PC-3 (cell line): ENCODE results near the gene SPP2. TPM values are rescaled to one million over a fixed set of nuclear protein-coding genes. Genes with fewer than 3 reads are reported as not detected.
A peak's percentile ranks its signal among the peaks of the same experiment; 100 is the strongest.

Experiments used
- ATAC-seq: fragments of 200-7000 bp; cut with Tn5 transposase; 2 replicates; pipeline ENCODE4 v1.9.1; 2020; ENCODE audit warnings: mild to moderate bottlenecking, moderate library complexity
- BruUV-seq: library from RNA; stranded (reverse); fragments of 400-500 nt; replicated peaks from 2 replicates; lab custom pipeline; 2021; lab: Mats Ljungman, UMichigan
- CTCF ChIA-PET: fragments of 300-600 bp; sonication (Branson Sonifier 250); formaldehyde crosslinking; loops from one replicate; lab custom pipeline; 2022; ENCODE audit warnings: antibody characterized with exemption; lab: Charles Lee
- POLR2A ChIA-PET: fragments of 300-600 bp; sonication (Branson Sonifier 250); formaldehyde crosslinking; loops from one replicate; lab custom pipeline; 2022; ENCODE audit warnings: antibody characterized with exemption; ENCODE audit not compliant: unreplicated experiment; lab: Charles Lee
- DNase-seq: peaks from one replicate; pipeline ENCODE4 v3.0.0-alpha.2; 2015
- H2AFZ ChIP-seq: fragments of 300-600 bp; sonication (generic); 2 replicates; pipeline ENCODE4 v1.6.0; 2016; ENCODE audit warnings: antibody characterized with exemption, low read length
- H3F3A ChIP-seq: fragments of 300-600 bp; sonication (generic); one replicate; pipeline ENCODE4 v1.6.0; 2017; ENCODE audit warnings: antibody characterized with exemption, low read length, control low read depth, mild to moderate bottlenecking; ENCODE audit not compliant: unreplicated experiment
- H3K27ac ChIP-seq: fragments of 300-600 bp; sonication (generic); 2 replicates; pipeline ENCODE4 v1.5.1; 2016; ENCODE audit warnings: mild to moderate bottlenecking, low read length
- H3K27me3 ChIP-seq: fragments of 300-600 bp; sonication (generic); 2 replicates; pipeline ENCODE4 v1.6.1; 2016; ENCODE audit warnings: low read length, mixed read lengths
- H3K36me3 ChIP-seq: fragments of 300-600 bp; sonication (generic); 2 replicates; pipeline ENCODE4 v1.6.1; 2016; ENCODE audit warnings: low read depth, mixed run types, low read length, mixed read lengths
- H3K4me1 ChIP-seq: fragments of 300-600 bp; sonication (generic); 2 replicates; pipeline ENCODE4 v1.5.1; 2016; ENCODE audit warnings: low read length; ENCODE audit not compliant: insufficient read depth
- H3K4me2 ChIP-seq: fragments of 300-600 bp; sonication (generic); 2 replicates; pipeline ENCODE4 v1.6.0; 2016; ENCODE audit warnings: low read length
- H3K4me3 ChIP-seq: fragments of 300-600 bp; sonication (generic); 2 replicates; pipeline ENCODE4 v1.5.1; 2016; ENCODE audit warnings: mild to moderate bottlenecking, low read length, mixed read lengths
- H3K79me2 ChIP-seq: fragments of 300-600 bp; sonication (generic); 2 replicates; pipeline ENCODE4 v1.6.1; 2017; ENCODE audit warnings: low read length, mixed read lengths
- H3K9ac ChIP-seq: fragments of 300-600 bp; sonication (generic); 2 replicates; pipeline ENCODE4 v1.6.0; 2016; ENCODE audit warnings: mild to moderate bottlenecking, low read length
- H3K9me2 ChIP-seq: fragments of 300-600 bp; sonication (generic); replicated peaks from 2 replicates; pipeline ENCODE4 v1.6.1; 2016; ENCODE audit warnings: mixed run types, low read length, mixed read lengths
- H3K9me3 ChIP-seq: fragments of 300-600 bp; sonication (generic); 2 replicates; pipeline ENCODE4 v1.6.1; 2016; ENCODE audit warnings: low read length, mixed read lengths
- H4K20me1 ChIP-seq: fragments of 300-600 bp; sonication (generic); 2 replicates; pipeline ENCODE4 v1.6.1; 2016; ENCODE audit warnings: low read length, mixed read lengths
- CTCF ChIP-seq: fragments of 300-600 bp; sonication (generic); conservative IDR thresholded peaks from 2 replicates; pipeline ENCODE4 v1.5.1; 2017; ENCODE audit warnings: antibody characterized with exemption, low read depth, mild to moderate bottlenecking, low read length
- EZH2 ChIP-seq: fragments of 300-600 bp; sonication (generic); IDR thresholded peaks from one replicate; pipeline ENCODE4 v1.6.1; 2017; ENCODE audit warnings: antibody characterized with exemption, mild to moderate bottlenecking, low read length; ENCODE audit not compliant: unreplicated experiment
- EZH2phosphoT487 ChIP-seq: fragments of 300-600 bp; sonication (generic); IDR thresholded peaks from 2 replicates; pipeline ENCODE4 v1.6.1; 2018; ENCODE audit warnings: mild to moderate bottlenecking, antibody characterized with exemption, low read length, borderline replicate concordance
- intact Hi-C: fragments of 100-400 bp; cut with micrococcal nuclease; formaldehyde crosslinking; loops from 2 replicates; pipeline ENCODE4 v1.9.0; 2023
- total RNA-seq: library from RNA; depleted of rRNA; stranded (reverse); fragments of >200 nt; gene quantifications from 2 replicates; pipeline ENCODE4 v1.2.3, GENCODE V29; 2014

The SPP2 gene
- total RNA-seq, 1 experiment from 2014 or later: not detected

DNA sequence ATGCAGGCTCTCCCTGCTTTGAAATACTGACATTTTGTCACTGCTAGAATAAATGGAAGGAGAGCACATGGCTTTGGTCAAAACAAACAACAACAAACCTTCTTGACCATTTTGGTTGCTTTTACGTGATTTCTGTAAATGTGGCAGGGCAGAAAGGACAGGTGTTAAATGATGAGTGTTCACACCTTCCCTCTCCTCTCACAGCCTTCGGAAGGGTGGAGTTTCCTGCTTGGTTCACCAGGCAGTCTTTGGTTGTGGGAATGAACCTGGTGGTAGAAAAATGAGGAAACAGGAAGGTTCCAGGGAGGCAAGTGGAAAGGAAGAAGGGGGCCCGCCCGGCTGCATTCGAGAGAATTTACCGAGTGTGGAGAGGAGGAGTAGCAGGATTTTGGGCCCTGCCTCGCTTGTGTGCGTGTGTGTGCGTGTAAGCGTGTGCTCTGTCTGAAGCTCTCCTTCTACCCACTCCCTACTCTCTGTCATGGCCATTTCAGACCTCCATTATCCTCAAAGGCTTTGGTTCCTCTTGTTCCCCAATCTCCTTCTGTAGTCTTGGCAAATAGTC lies 23.7 kb upstream of the SPP2 start:
- TF ChIP-seq CTCF (no peak), EZH2 (no peak), EZH2phosphoT487 (no peak)
- no TSS peak for BruUV-seq
- no peak overlapping the region for H3K4me2 ChIP-seq
- H3K9ac ChIP-seq: no peak overlapping the region
- no peaks in the 10 kb centered on the region for H3K9me2 ChIP-seq
- DNase-seq: no peak
- H3K27ac ChIP-seq: no peak overlapping the region
- ChIA-PET POLR2A (no interaction called here), CTCF (no interaction called here)
- no peak overlapping the region for H2AFZ ChIP-seq
- H3K9me3 ChIP-seq: no peaks in the 10 kb centered on the region
- no peaks in the 10 kb centered on the region for H4K20me1 ChIP-seq
- H3K79me2 ChIP-seq: no peaks in the 10 kb centered on the region
- H3K36me3 ChIP-seq: no peaks in the 10 kb centered on the region
- H3K4me1 ChIP-seq: peaks cover 18% of the 10 kb centered on the region
- H3F3A ChIP-seq: no peaks in the 10 kb centered on the region
- ATAC-seq: no peak
- H3K27me3 ChIP-seq: no peaks in the 10 kb centered on the region
- intact Hi-C loops: no loop called here
- H3K4me3 ChIP-seq: no peak overlapping the region

DNA sequence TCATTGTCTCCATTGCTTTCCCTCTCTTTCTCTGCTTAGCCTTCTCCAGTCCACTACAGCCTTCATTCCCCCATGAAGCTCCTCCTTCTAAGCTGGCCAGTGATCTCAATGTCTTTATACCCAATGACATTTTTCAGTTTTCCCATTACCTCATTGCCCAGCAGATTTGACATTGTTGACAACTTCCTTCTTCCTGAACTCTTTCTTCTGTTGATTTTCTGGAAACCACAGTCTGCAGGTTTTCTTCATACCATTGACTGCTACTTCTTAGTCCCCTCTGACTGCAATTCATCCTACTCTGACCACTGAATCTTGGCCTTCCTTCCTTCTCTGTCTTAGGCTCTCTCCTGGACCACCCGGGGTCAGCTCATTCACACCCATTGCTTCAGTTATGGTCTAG lies 22.9 kb upstream of the SPP2 start:
- no peak for DNase-seq
- H3K79me2 ChIP-seq: no peaks in the 10 kb centered on the region
- H4K20me1 ChIP-seq: no peaks in the 10 kb centered on the region
- ChIA-PET POLR2A (no interaction called here), CTCF (no interaction called here)
- no peak overlapping the region for H3K4me2 ChIP-seq
- H3K9ac ChIP-seq: no peak overlapping the region
- H3K27ac ChIP-seq: no peak overlapping the region
- no peak overlapping the region for H2AFZ ChIP-seq
- intact Hi-C loops: no loop called here
- H3K9me3 ChIP-seq: no peaks in the 10 kb centered on the region
- no peaks in the 10 kb centered on the region for H3K27me3 ChIP-seq
- H3K9me2 ChIP-seq: no peaks in the 10 kb centered on the region
- H3K4me1 ChIP-seq: peaks cover 24% of the 10 kb centered on the region
- no TSS peak for BruUV-seq
- ATAC-seq: no peak
- H3K36me3 ChIP-seq: no peaks in the 10 kb centered on the region
- no peak for TF ChIP-seq CTCF
- no peak for TF ChIP-seq EZH2phosphoT487
- no peak for TF ChIP-seq EZH2
- H3K4me3 ChIP-seq: no peak overlapping the region
- no peaks in the 10 kb centered on the region for H3F3A ChIP-seq

DNA sequence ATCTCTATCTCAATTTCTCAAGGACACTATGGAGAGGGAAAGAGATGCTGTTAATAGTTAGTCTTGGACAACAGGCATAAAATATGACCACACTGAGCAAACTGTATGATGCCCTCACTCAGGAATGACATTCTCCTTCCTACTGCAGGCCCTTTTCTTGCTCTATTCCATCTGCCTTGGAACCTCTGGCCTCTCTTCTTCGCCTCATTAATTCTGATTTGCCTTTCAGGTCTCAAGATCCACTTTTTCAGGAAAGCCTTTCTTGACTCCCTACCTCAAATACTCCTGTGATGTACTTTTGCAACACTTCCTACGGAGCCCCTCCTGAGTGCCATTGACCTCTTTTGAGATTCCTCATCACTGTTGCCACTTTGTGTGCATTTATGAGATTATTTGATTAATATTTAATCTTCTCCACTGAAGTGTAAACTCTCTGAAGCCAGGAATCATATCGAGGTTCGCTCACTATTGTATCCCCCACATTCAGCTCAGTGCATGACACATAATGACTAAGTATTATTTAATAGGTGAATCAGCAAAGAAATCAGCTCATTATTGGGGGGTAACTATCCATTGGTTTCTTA lies 21.3 kb upstream of the SPP2 start:
- no peak overlapping the region for H3K9ac ChIP-seq
- no peaks in the 10 kb centered on the region for H3F3A ChIP-seq
- DNase-seq (peak; percentile 53), ATAC-seq (no peak)
- H2AFZ ChIP-seq: no peak overlapping the region
- H4K20me1 ChIP-seq: no peaks in the 10 kb centered on the region
- H3K9me2 ChIP-seq: no peaks in the 10 kb centered on the region
- no peak overlapping the region for H3K4me3 ChIP-seq
- peak overlapping the region; percentile 24 for H3K27ac ChIP-seq
- TF ChIP-seq CTCF (no peak), EZH2 (no peak), EZH2phosphoT487 (no peak)
- no TSS peak for BruUV-seq
- no peaks in the 10 kb centered on the region for H3K79me2 ChIP-seq
- peaks cover 28% of the 10 kb centered on the region for H3K4me1 ChIP-seq
- intact Hi-C loops: no loop called here
- no peaks in the 10 kb centered on the region for H3K27me3 ChIP-seq
- H3K36me3 ChIP-seq: no peaks in the 10 kb centered on the region
- ChIA-PET POLR2A (no interaction called here), CTCF (no interaction called here)
- no peaks in the 10 kb centered on the region; the same call in 1 of the 2 replicates for H3K9me3 ChIP-seq
- peak overlapping the region; percentile 23 for H3K4me2 ChIP-seq
